GM21526 (cell line): ENCODE results near the gene SVIL.

Experiments used
- ATAC-seq: cut with Tn5 transposase; IDR thresholded peaks from one replicate; pipeline ENCODE4 v1.9.1; 2021; ENCODE audit warnings: moderate library complexity; ENCODE audit not compliant: unreplicated experiment, low FRiP score

Gene SVIL

DNA sequence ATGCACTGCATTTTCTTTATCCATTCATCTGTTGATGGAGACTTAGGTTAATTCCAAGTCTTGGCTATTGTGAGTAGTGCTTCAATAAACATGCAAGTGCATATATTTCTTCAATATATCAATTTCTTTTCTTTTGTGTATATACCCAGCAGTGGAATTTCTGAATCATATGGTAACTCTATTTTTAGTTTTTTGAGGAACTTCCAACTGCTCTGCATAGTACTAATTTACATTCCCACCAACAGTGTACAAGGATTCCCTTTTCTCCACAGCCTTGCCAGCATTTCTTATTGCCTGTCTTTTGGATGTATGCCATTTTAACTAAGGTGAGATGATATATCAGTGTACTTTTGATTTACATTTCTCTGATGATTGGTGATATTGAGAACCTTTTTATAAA, 200.7 kb downstream of the SVIL start:
- no peak for ATAC-seq

- ATAC-seq: no peak
Measured at GRCh38 chr10:29431711-29432110, 203.1 kb downstream of the SVIL start.

DNA sequence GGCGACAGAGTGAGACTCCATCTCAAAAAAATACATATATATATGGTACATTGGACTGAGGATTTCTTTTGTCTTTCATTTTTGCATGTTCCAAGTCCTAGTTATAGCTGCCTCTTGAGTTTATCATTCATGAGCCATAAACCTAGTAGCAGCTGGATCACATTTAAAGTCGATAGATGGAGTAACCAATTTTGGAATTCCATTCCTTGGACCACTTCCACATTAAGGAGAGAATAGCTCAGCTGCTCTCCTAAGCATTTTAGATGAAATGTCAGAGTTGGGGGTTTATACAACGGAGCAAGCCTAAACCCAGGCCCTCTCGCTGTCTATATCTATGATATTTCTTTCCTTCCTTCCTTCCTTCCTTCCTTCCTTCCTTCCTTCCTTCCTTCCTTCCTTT, 204.7 kb downstream of the SVIL start:
- ATAC-seq: no peak

GRCh38 chr10:29428486-29428885, 206.3 kb downstream of the SVIL start:
- no peak for ATAC-seq

DNA sequence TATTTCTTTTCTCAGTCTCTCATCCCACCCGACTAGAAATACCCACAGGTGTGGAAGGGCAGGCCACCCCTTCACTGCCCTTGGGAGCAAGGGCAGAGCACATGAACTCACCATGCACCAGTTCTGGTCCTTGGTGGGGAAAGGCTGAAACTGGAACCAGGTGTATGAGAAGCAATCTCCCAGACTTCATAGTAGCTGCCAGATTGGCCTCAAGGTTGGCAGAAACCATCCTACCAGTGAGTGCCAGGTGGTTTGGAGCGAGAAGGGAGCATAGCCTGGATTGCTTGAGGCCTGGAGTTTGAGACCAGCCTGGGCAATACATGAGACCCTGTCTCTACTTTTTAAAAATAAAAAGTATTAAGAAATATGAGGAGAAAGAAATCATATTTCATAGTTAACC, 207.1 kb downstream of the SVIL start:
- no peak for ATAC-seq

DNA sequence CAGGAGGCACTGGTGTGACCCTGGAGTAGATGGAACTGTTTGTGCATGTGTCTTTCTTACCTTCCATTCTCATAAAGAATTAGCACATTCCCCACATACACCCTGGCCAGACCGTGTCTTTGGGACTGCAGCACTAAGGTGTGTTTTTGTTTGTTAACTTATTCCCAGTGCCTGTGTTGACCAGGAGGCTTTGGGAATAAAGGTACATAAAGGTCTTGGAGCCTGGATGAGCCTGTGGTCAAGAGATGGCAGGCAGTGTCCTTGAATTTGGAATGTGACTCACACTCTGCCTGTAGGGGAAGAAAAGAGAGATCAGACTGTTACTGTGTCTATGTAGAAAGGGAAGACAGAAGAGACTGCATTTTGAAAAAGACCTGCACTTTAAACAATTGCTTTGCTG, 208.4 kb downstream of the SVIL start:
- no peak for ATAC-seq

DNA sequence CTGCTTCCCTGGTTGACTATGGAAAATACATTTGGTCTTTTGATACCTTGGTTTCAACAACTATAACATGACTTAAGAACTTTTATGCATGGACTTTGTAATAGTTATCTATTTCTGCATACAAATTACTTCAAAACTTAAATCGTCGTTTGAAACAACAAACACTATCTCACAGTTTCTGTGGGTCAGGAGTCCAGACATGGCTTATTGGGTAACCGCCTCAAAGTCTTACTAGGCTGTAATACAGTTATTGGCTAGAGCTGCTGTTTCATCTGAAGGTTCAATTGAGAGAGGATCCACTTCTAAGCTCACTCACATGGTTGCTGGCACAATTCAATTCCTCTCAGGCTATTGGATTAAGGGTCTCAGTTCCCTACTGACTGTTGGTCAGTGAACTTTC, 210.8 kb downstream of the SVIL start:
- no peak for ATAC-seq

DNA sequence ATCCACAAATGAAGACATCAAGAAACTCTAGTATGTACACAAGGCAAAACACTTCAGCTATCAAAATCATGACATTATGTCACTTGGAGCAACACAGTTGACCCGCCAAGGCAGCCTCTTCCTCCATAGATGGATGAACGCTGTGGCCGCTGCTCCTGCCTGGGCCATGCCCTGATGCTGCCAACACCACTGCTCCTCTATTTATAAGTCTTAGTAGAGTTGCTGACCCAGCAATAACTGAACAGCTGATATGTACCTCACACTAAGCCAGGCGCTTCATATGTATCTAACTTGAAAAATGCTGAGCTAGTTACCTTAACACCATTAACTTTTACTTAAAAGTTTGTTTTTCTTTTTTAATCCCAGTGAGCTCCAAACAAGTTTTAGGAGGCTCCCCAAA, 214.0 kb downstream of the SVIL start:
- no peak for ATAC-seq

DNA sequence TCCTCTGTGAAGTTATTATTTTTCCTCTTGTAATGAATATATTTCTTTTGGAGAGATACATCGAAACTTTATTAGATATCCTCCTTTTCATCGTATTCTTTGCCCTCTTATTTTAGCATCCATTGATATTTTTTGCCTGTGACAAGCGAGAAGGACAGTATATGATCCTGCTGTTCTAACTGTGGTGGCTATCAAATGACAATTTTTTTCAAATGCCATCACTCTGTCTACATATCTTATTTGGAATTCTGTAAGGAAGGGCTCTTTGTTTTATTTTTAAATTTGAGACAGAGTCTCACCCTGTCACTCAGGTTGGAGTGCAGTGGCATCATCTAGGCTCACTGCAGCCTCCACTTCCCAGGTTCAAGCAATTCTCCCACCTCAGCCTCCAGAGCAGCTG, 217.4 kb downstream of the SVIL start:
- ATAC-seq: no peak

DNA sequence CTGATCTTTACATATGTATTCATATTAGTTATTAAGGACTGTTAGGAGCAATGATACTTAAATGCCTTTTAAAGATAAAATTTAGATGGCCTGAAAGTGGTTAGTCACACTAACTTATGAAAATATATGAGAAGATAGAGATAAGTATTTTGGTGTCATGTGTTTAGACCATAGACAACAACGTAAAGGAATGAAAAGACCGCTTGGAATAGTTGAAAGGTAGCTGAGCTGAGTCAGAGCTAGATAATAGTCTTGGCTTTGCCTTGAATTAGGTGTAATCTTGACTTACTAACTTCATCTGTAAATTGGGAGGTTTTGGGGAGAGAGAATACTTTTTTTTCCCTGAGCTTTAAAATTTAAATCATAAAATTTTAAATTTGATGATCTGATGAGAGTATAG, 218.9 kb downstream of the SVIL start:
- ATAC-seq: no peak

DNA sequence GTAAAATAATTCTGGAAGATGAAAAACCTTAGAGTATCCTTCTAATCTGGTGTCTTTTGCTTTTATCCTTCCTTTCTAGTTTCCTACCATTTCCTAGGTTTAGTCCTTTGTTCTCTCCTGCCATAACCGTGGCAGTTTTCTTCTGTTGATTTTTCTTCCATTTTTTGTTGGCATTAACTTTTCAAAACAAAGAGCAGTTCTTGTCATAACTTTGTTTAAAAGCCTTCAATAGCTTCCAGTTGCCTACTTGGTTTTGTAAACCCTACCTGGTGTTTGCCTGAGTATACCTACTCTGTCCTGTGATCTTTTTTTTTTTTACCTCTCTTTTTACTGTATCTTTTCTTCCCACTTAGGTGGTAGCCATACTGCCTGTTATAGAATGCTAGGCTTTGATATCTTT, 220.3 kb downstream of the SVIL start:
- ATAC-seq: no peak

- ATAC-seq: no peak
Measured at GRCh38 chr10:29412485-29412884, 222.3 kb downstream of the SVIL start.

DNA sequence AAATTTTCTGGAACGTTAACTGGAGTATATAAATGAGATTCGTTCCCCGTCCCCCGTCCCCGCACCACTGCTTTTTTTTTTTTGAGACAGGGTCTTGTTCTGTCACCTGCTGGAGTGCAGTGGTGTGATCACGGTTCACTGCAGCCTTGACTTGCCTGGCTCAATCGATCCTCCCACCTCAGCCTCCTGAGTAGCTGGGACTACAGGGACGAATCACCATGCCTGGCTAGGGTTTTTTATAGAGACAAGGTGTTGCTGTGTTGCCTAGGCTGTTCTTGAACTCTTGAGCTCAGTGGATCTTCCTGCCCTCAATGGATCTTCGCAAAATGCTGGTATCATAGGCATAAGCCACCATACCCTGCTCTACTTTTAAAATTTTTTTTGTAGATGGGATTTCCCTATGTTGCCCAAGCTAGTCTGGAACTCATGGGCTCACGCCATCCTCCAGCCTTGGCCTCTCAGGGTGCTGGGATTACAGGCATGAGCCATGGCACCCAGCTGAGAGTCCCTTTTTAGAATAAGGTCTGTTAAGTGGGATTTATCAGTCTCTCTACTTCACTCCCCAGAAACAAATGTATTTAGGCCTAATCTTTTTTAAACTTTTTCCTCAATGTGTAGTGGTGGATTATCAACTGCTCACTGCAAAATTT, 223.0 kb downstream of the SVIL start:
- ATAC-seq: no peak

DNA sequence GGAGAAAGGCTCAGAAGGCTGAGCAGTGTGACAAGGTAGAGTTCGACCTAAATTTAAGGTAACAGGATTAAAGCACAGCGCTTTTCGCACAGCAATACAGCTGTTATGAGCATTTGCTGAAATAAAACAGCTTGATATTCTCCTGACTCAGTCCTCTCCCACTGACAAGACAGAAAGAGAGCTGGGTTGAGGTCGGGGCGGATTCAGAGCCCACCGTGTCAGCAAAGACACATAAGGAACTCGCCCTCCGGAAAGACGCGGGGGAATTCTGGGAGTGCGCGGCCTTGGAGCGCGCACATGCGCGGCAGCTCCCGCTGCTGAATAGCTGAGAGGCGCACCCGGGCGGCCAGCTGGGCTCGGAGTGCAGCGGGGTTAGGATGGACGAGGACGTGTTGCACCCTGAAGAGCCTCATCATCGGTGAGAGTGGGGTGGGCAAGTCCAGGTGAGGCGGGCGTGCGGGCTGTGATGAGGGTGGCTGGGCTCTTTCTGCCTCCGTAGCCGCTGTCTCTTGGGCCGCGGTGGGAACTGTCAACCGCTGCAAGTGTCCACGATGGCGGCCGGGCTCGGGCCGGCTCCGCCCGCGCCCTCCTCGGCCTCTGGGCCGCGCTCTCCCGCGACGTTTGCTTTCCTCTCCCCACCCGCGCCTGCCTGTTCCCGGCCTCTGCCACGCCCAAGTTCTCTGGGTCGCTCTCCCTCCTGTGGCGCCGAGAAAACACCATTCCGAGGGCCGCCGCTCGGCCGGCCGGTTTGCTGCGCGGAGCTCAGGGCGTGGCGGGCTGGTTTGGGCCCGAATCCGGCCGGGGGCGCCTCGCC, 225.3 kb downstream of the SVIL start:
- ATAC-seq: peak; percentile 69

- no peak for ATAC-seq
Measured at GRCh38 chr10:29408847-29409240, 225.9 kb downstream of the SVIL start.
